Stimulated activated CD8-positive, alpha-beta memory T cell treated with anti-CD3 and anti-CD28 coated beads, Interleukin-4, amount 100 ng/mL, for 24 hours (primary cell): ENCODE data around the gene NTNG2.
A peak's percentile ranks its signal among the peaks of the same experiment; 100 is the strongest.

ENCODE experiments used
- DNase-seq: peaks from one replicate; pipeline ENCODE4 v3.0.0-alpha.2; 2020; ENCODE audit warnings: low read depth

The NTNG2 gene

DNA sequence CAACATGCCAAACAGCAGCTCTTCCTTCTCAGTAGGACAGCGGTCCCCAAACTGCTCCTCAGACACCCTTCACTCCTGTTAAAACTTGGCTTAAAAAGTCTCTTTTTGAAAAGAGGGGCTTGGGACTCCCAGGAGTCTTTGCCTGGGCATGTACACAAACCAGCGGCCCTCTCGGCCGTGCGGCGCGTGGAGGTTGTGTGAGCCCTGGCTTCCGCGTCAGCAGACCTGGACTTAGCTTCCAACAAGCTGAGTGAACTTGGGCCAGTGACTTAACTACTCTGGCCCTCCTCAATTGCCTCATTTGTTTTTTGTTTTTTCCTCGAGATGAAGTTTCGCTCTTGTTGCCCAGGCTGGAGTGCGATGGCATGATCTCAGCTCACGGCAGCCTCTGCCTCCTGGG lies 15.3 kb upstream of the NTNG2 start:
- no peak for DNase-seq

DNA sequence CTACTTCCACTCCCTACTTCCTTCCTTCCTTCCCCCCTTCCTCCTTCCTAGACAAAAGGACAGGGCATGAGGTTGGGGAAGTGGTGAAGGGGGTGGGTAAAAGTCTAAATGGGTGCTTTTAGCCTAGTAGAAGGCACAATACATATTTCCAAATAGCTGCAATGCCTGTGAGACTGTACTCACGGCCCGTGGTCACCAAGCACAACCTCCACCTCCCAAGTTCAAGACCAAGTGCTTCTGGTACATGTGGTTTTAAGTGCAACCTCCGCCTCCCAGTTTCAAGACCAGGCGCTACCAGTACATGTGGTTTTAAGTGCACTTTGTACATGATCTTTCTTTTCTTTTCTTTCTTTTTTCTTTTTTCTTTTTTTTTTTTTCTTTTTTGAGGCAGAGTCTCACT lies 14.5 kb upstream of the NTNG2 start:
- DNase-seq: no peak

DNA sequence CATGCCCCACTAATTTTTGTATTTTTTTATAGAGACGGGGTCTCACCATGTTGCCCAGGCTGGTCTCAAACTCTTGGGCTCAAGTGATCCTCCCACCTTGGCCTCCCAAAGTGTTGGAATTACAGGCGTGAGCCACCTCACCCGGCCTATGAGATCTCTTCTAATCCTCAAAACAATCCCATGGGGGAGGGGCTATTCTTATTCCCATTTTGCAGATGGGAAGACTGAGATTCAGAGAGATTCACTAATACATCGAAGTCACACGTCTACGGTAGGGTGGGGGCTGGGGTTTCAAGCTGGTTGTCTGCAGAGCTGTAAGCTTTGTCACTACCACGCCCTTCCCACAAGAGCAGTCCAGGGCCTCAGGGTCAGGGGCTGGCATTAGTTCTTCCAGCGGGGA lies 14.0 kb upstream of the NTNG2 start:
- DNase-seq: no peak

DNA sequence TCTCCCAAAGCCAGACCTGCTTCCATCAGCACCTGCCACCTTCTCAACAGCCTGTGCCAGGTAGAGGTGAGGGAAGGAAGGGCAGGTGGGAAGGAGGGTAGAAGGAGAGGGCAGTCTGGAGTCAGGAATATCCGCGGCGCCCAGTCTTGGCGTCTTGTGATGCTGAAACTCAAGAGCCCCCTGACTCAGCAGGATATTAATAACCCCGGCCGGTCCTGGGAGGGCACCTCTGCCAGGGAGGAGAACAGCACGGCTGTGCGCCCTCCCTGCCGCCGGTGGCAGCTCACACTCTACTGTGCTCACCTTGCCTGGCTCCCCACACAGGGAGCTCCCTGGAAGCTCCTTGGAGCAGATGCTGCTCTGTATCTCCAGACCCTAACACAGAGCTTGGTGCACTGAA lies 11.6 kb upstream of the NTNG2 start:
- no peak for DNase-seq

DNA sequence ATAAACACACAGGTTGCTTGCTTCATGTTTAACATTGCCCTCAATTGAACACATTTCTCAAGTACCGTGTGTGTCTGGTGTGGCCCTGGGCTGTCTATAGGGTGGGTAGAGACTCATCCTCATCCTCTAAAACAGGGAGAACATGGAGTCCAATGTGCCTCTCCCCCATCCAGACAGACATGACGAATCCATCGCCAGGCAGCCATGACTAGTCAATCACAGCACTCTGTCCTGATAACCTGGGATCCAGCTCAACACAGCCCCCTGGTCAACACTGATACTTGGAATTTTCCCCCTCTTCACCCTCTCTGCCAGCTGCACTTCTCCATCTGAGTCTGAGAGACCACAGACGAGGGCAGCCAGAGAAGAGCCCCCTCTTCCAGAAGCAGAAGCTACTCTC lies 10.7 kb upstream of the NTNG2 start:
- no peak for DNase-seq

DNA sequence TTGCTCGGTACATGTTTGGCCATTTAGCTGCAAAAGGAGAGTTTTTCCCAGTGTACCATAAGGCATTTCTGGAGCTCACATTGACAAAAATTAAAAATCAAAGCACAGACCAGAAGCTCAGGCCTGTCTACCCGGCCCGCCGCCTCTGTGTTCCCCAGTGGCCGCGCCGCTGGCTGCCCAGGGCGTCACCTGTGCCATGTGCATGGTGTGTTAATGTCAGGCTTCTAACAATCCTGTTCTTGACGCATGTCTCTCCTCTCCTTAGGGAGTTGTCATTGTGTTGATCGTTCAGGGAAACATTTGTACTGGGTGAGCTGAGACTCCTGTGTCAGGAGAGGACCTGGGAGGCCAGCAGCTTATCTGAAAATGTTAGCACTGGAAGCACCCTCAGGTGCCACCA lies 9.6 kb upstream of the NTNG2 start:
- DNase-seq: no peak

DNA sequence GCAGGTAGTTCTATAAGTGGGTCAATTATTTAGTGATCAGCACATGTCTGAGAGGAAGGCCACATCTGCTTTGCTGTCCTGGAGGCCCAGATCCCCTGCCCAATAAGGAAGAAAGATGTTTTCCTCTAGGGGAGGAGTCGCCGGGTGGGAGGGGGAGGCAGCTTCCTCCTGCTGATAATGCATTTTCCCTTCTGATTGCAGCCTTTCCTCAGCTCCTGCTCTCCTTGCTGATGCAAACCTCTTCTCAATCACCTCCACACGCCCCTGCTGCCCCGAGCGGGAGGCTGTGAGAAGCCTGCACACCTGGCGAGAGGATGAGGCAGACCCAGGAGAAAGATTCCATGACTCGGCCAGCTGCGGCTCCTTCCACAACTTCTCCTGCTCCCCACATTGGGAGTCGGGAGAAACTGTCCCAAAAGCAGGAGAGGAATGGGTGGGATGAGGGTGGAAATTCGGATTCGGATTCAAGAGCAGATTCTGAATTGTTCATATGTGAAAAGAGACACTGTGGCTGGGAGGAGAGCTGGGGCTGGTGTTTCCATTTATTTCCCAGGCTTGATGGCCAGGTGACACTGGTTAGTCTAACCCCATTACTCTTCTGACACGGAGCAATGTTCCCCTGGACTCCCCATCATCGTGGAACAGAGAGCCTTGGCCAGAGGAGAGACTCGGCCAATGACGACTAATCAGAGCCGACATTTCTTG lies 6.8 kb upstream of the NTNG2 start:
- DNase-seq: no peak

DNA sequence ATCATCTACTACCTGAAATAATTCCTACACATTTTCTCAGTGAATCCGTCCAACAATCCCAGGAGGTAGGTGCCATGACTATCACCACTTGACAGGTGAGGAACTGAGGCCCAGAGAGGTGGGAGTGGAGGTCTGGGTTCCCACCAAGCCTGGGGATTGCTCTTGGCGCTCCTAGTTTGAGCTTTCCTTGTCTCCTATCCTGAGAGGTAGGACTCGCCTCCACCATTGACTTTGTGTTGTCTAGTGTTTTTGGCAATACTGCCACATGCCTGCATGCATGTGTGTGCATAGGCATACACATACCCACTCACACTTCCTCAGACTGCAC lies 6.3 kb upstream of the NTNG2 start:
- no peak for DNase-seq

DNA sequence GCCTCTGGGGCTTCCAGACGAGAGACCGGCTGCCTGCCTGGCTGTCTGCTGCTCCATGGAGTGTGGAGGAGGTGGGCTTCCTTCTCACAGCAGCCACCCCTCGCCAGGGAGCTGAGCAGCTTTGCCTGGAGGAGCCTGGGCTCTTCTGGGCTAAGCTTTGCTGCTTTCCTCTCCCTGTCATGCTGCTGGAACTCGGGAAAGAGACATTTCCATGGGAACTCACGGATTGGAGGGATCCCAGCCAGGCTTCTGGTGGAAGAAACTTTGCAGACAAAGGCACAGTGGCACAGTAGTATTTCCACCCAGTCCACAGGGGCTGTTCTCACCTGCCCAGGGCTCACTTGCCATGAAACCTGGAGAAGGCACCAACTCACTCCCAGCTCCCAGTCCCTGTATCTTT lies 5.6 kb upstream of the NTNG2 start:
- DNase-seq: no peak

DNA sequence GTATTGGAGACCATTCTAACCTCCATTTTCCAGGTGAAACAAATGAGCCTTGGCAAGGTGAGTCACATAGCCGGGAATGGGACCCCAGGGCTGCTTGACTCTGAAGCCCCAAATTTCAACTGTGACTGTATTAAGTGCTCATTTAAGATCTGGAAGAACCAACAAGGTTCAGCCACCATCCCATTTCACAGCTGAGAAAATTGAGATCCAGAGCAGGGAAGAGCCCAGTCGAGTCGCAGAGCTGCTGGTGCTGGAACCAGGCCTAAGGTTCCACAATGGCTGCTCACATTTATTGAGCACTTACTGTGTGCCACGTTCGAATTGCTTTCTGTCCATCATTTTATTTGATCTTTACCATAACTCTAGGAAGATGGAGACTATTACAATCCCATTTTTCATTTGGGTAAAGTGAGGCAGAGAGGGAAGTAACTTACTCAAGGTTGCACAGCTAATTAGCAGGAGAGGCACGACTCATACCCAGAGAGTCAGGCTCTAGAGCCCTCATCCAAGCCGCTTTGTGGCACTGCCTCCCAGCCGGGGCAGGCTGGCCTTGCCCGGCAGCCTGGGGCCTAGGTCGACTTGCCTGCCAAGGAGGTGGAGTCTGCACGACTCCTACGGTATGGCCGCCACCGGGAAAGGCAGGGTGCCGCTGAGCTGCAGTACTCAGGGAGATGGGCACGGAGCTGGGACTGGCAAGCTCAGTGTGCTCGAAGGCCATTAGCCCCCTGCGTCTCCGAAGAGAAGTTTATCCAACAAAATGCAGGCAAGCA lies 4.3 kb upstream of the NTNG2 start:
- DNase-seq: no peak

DNA sequence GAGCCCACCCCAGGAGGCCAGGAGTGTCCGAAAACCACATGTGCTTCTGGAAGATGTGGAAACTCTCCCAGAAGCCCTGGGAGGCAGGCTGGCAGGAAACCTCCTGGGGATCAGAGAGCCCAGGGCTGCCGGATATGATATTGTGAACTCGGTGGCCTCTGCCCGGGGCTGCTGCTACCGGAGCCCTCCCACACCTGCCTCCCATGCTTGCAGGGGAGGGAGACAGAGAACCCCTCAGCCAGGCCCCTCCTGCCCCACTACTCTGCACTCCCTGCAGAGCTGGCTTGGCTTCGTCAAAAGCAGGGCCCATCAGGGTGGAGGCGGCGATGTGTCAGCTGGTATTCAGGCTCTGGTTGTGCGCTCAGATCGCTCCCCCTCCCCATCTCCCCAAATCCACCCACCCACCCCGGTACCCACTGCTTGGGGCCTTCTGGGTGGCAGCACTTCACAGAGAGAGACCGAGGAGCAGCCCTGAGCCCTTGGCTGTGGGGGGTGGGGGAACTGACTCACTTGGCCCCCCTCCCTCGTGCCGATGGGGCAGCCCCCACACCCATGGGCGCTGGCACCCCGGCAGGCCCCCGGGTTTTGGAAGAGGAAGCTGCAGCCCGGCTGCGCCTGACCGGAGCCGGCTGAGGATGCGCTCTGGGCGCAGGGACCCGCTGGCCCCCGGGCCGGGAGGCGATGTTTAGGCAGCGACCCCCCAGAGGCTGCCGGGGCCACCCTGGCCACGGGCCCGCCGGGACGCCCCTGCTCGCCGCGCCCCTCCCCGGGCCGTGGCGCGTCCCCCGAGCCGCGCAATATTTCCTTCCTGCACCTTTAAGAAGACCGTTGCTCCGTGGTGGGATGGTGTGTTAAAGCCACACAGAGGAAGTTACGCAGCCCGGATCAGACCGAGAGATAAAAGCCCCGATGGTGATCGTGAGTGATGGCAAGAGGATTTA lies 786 bp upstream of the NTNG2 start:
- peak; percentile 47 for DNase-seq

DNA sequence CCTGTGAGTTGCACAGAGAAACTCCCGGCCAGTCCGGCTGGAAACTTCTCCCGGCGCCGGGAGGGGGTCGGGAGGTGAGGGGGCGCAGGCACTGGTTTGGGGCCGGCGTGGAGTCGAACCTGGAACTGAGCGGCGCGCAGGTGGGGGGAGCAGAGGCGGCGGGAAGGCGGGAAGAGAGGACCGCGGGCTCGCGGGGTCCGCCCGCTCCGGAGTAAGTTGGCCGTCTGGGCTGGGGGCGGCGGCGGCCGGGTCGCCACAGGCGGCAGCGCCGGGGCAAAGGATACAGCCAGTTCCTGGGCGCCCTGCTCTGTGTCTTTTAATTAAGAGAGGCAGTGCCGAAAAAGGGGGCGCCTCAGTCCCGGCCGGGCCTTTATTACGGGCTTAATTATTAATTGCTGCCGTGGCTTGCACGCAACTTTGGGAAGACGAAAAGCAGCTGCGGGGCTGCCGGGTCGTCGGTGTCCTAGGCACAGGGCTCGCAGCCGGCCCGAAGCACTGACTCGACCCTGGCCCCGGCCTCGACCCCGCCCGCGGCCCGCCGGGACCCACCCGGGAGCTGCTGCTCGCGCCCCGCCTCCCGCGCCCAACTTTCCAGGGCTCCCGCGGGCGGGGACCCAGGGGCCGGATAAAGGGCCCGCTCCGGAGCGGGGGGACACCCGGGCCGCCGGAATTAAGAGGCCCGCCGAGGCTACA lies 1.1 kb downstream of the NTNG2 start:
- DNase-seq: no peak

DNA sequence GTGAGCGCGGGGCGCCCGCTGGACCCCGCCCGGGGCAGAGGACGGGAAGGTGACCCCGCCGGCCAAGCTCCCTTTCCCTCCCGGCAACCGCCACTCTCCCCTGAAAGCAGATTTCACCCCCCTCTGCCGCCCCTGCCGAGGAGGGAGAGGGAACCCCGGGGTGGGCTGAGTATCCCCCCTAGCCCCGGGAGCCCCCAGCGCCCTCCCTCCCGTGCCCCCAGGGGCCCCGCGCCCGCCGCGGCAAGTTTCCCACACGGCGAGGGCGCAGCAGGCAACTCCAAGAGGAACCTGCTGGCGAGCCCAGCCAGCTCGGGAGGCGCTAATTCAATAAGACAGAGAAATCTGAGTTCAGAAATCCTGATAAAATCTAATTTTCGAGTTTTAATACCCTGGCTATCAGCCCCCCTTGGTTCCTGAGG lies 1.6 kb downstream of the NTNG2 start:
- DNase-seq: no peak

DNA sequence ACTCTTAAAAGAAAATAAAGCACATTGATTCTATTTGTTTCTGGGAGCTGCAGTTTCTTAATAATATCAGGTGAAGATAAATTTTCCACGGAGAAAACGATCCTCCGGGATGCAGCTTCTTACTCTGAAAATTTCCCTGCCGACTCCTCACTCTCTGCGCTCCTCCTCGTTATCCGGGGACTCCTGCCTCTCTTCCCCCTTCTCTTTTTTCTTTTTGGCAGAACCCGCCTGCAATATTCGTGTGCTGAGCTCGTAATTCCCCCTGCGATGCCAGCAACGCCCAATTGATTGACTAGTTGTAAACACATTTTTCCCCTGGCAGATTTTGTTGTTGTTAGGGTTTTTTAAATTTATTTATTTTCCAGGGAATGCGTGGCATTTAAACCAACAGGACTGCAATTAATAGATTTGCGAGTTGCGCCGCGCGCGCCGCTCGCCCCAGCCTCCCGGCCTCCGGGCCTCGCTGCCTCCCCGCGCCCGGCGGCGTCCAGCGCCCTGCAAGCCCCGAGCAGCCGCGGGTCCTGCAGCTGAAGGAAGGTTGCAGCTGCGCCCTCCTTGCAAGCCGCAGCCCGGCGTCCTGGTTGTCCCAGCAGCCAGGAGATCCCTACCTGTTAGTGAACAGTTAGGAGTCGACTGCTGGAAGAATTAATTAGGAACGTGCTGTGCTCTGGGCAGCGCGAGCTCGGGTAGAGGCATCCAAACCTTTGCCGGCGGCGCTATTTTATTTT lies 2.2 kb downstream of the NTNG2 start:
- no peak for DNase-seq

DNA sequence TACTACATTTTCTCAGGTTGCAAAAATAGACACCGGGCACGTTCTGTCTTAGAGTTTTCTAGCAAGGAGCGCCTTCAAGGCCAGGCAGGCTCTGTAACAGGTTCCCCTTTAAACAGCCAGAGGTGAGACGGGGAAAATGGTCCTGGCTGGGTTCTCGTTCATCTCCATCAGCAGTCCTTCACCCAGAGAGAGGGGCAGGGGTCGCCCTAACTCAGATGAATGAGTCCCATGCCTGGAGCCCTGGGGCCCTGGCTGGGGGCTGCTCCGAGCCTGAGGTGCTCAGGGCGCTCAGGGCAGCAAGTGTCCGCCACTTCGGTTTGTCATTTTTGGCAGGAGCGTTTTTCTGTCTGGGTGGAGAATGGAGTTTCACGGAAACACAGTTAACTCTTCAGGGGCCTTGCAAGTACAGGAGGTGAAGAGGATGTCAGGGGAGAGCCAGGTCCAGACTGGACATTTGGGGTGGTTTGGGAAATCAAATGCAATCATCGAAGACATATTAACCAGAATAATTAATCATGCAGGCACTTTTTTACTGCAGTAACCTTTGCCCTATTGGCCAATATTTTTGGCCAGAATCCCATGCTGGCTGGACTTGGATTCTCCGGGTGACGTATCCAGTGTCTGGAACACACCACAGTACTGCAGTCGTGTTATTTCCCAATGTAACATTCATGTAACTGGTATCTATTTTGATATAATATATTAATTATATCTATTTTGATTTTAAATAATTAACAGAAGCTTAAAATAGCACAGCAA lies 2.9 kb downstream of the NTNG2 start:
- DNase-seq: no peak

DNA sequence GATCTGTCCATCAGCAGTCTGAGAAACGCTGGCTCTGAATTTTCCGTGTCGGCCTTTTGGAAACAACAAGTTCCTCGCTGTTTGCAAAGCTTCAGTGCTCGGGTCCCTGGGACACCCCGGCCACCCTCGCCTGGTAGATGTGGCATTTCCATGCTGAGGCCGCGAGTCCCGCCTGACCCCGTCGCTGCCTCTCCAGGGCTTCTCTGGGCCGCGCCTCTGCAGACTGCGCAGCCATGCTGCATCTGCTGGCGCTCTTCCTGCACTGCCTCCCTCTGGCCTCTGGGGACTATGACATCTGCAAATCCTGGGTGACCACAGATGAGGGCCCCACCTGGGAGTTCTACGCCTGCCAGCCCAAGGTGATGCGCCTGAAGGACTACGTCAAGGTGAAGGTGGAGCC lies 4.7 kb downstream of the NTNG2 start:
- no peak for DNase-seq

DNA sequence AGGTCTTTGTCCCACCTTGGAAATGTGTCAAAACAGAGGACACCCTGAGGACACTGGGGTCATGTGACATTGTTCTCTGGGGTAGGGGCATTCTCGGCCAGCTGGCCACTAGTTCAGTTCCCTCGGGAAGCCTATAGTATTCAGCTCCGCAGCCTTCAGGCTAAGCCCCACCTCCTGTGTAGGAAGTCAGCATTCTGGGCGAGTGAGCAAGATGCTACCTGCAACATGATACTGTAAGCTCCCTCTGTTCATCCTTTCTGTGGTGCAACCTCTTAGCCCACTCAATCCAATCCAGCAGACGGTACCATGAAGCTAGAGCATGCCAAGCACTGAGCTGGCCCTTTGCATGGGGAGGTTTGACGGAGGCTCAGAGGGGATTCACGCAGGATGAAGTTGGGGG lies 5.3 kb downstream of the NTNG2 start:
- no peak for DNase-seq

DNA sequence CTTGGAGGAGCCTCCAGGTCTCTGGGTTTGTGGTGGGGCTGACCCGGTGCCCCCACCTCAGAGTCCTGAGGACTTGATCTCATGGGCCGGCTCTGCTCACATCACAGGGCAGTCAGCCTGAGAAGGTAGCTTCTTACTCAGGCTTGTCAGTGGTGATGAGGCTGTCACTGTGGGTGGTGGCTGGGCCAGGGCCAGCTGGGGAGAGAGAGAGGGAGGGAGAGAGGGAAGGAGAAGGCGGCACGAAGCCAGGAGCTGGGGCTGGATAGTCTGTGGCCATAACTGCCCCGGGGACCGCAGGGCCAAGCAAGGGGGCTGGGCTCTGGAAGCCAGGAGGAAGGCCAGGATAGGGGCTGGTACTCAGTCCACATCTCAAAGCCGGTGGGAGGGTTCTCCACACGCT lies 6.5 kb downstream of the NTNG2 start:
- DNase-seq: no peak

DNA sequence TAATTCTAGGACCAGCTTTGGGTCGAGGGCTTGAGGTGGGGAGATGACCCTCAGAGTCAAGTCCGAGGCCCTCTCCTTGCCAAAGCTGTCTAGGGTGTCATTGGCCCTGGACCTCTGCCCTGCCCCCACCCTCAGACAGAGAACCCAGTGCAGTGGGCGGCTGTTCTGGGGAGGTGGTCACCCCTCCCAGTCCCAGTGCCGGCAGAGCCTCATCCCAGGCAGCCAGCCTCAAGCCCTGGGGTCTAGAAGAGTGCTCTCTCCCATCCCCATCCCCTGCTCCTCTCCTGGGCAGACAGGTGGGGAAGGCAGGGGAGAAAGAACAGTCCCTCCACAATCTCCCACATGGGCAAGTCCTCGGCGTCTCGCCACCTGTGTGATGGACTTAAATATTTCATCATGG lies 7.0 kb downstream of the NTNG2 start:
- no peak for DNase-seq

DNA sequence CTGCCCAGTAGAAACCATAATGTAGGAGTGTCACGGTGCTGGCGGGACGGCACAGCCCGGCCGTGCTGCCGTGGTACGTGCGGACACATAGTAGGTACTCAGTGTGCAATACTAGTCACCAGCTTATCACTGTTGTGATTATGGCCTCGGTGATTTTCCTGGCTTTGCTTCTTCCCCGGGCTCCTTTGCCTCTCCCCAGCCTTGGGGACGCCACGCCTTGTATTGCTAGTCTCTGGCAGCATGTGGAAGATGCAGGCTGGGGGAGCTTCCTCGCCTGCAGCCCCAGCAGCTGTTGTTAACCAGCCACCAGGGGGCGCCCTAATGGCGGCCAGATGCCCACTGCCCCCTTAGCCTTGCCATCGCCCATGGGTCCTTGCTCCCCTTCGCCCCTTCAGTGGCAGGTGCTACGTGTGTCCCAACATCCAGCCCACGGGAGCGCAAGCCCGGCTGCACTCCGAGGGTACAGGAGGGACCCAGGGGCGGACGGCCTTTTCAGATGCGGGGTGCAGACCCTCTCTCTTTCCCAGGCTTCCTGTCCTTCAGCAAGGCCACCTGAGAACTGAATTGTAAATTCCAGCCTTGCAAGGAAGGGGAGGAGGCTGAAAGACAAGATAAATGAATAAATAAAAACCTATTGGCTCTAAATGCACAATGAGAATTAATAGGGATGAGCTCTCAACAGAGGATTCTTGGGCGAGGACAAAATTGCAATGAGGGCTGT lies 8.0 kb downstream of the NTNG2 start:
- peak; percentile 46 for DNase-seq
